Body of pancreas (tissue), 4 donors: ENCODE results near the gene MB21D2.

Experiments
- POLR2A ChIP-seq, 3 donors: fragments of 450-650 bp; IDR thresholded peaks; one replicate each; pipeline ENCODE4 v1.6.1; 2016; ENCODE audit warnings: antibody characterized with exemption in 3 of 3, mild to moderate bottlenecking in 2 of 3
- TF ChIP-seq, protein P1 (sequence below), 7 experiments: fragments of 450-650 bp in 4 of 7; fragments of 200-600 bp in 3 of 7; sonication (generic) in 3 of 7; IDR thresholded peaks; one replicate each; pipeline ENCODE4 v1.5.1; 2016 to 2019; ENCODE audit warnings: antibody characterized with exemption in 7 of 7

DNA sequence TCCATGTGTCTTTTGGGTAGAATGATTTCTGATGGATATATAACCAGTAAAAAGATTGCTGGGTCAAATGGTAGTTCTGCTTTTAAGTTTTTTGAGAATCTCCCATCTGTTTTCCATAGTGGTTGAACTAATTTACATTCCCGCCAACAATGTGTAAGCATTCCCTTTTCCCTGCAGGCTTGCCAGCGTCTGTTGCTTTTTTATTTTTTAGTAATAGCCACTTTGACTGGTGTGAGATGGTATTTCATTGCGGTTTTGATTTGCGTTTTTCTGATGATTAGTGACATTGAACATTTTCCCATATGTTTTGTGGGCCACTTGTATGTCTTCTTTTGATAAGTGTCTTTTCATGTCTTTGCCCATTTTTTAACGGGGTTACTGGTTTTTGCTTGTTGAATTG is 36.3 kb upstream of the MB21D2 start:
- TF ChIP-seq, protein P1, sequence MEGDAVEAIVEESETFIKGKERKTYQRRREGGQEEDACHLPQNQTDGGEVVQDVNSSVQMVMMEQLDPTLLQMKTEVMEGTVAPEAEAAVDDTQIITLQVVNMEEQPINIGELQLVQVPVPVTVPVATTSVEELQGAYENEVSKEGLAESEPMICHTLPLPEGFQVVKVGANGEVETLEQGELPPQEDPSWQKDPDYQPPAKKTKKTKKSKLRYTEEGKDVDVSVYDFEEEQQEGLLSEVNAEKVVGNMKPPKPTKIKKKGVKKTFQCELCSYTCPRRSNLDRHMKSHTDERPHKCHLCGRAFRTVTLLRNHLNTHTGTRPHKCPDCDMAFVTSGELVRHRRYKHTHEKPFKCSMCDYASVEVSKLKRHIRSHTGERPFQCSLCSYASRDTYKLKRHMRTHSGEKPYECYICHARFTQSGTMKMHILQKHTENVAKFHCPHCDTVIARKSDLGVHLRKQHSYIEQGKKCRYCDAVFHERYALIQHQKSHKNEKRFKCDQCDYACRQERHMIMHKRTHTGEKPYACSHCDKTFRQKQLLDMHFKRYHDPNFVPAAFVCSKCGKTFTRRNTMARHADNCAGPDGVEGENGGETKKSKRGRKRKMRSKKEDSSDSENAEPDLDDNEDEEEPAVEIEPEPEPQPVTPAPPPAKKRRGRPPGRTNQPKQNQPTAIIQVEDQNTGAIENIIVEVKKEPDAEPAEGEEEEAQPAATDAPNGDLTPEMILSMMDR (IDR thresholded peaks at IDR 0.05), result no peak
- no peak for TF ChIP-seq POLR2A (IDR thresholded peaks at IDR 0.05)
